ENCODE data around the gene DUSP8. TPM values are rescaled to one million over a fixed set of nuclear protein-coding genes. Genes with fewer than 3 reads are reported as not detected.

The DUSP8 gene
- total and polyA plus RNA-seq, 9 of the 15 experiments (the other 6 are each of a cell fraction or from before 2014, with no cell fraction given): 0.14 to 2.0 (median 0.86) TPM; not detected in 2

GRCh38 chr11:1511937-1512496, 60.1 kb downstream of the DUSP8 start:
- ATAC-seq (no peak), DNase-seq (ENCODE audit: extremely low read depth in 1 of 4, low spot score in 3 of 4) (no peak), FAIRE-seq (no peak)
- Histone ChIP-seq H3K9ac (ENCODE audit: insufficient read depth in 1 of 2, low read depth in 2 of 2, low read length in 2 of 2) (no peak overlapping the region), H3K4me1 (replicated peaks in 1 of 2; ENCODE audit: control insufficient read depth in 2 of 2, insufficient read depth in 2 of 2, low read length in 2 of 2) (peaks cover 9 to 47% of the 10 kb centered on the region in 2 experiments), H3K4me2 (ENCODE audit: insufficient read depth, low read length) (0 out of 2 replicates have a peak overlapping the region, but pooled peaks have one; percentile 25), H3K9me3 (replicated peaks; ENCODE audit: control insufficient read depth, insufficient read depth, low read depth, low read length) (no peaks in the 10 kb centered on the region), H4K20me1 (replicated peaks; ENCODE audit: control insufficient read depth, insufficient read depth, low read length) (peaks cover 81% of the 10 kb centered on the region), H3K36me3 (ENCODE audit: control insufficient read depth, insufficient read depth, low read length) (no peaks in the 10 kb centered on the region), H3K9me1 (ENCODE audit: control insufficient read depth, insufficient read depth, low read length) (peaks cover 13% of the 10 kb centered on the region), H2AFZ (ENCODE audit: low read depth, low read length) (no peak overlapping the region), H3K27ac (ENCODE audit: extremely low read depth, low read depth, low read length) (no peak overlapping the region), H3K4me3 (no peak overlapping the region), H3K27me3 (ENCODE audit: control insufficient read depth in 2 of 2, insufficient read depth in 2 of 2, low read length in 2 of 2) (no peaks in the 10 kb centered on the region), H3K79me2 (ENCODE audit: control insufficient read depth, insufficient read depth, low read length) (peaks cover 14% of the 10 kb centered on the region)
- POLR2A ChIA-PET: no interaction called here
- in situ Hi-C loops (cut with MboI): no loop called here
- CTCF ChIA-PET (ENCODE audit: low intra/inter-chr PET ratio): no interaction called here
- no TSS peak for BruUV-seq (replicated peaks)
- intact Hi-C loops (cut with micrococcal nuclease): no loop called here
- whole genome bisulfite sequencing (ENCODE audit: insufficient coverage, low coverage, missing lambda C conversion rate): 64% methylated on average over 10 of the region's 12 CpGs
- TF ChIP-seq ARHGAP35 (IDR thresholded peaks at IDR 0.05; ENCODE audit: partially characterized antibody) (no peak), CC2D1A (IDR thresholded peaks at IDR 0.05) (no peak), CCAR2 (IDR thresholded peaks at IDR 0.05; ENCODE audit: low read depth, low read length) (no peak), MAX (CRISPR knock-in tag; IDR thresholded peaks at IDR 0.05) (0 out of 2 replicates have a peak, but pooled peaks have one; percentile 24), AFF1 (IDR thresholded peaks at IDR 0.05; ENCODE audit: low read depth in 1 of 2, partially characterized antibody in 2 of 2) (no peak), C11orf30 (IDR thresholded peaks at IDR 0.05; ENCODE audit: low read depth) (no peak)
